NCI-H774 (cell line): ENCODE measurements around the gene CLASP1.
"Not testable (repeated sequence)": the region's sequence is repeated elsewhere in the genome, so short reads cannot be mapped to it uniquely, and the experiment has no call there.

Source experiments
- DNase-seq: peaks from one replicate; lab custom pipeline; 2025; lab: John Stamatoyannopoulos, UW

Gene CLASP1

GRCh38 chr2:121649149-121649595 is at the start of gene CLASP1:
CLASP1 (minus strand) TSS chr2:121649462; CDS start chr2:121605895, 43,567 bp downstream.
- no peak for DNase-seq

DNA sequence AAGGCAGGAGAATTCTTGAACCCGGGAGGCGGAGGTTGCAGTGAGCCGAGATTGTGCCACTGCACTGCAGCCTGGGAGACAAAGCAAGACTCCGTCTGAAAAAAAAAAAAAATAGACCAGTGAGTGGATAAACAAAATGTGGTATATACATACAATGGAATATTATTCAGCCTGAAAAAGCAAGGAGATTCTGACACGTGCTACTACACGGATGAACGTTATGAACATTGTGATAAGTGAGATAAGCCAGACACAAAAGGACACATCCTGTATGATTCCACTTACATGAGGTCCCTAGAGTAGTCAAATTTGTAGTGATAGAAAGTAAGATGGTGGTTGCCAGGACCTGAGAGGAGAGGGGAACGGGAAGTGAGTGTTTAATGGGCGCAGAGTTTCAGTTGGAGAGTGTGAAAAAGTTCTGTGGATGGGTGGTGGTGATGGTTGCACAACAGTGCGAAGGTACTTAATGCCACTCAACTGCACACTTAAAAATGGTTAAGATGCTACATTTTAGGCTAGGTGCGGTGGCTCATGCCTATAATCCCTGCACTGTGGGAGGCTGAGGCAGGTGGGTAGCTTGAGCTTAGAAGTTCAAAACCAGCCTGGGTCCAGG is 49.2 kb upstream of the CLASP1 start:
- DNase-seq: no peak

GRCh38 chr2:121697108-121697631 is 47.9 kb upstream of the CLASP1 start:
- DNase-seq: no peak

DNA sequence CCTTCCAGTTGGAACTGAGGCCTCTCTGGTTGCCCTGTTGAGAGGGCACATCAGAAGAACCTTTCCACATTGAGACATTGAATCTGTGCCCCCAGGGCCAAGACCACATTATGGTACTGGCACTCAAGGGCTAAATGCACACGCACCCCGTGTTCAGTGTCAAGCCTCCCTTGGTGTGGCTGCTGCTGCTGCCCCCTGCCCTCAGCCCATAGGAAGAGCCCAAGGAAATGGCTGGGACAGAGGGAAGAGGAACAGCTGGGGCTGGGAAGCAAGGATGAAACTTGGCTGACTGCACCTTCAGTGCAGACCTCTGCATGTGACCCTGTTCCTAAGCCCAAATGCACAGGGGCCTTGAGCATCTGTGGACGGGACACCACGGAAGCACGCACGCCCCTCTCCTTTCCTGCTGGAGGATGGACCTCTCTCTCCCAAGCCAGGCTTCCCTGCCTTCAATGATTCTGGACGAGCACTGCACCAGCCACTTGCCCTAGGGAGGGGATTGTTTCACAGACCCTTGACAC is 47.2 kb upstream of the CLASP1 start:
- no peak for DNase-seq

DNA sequence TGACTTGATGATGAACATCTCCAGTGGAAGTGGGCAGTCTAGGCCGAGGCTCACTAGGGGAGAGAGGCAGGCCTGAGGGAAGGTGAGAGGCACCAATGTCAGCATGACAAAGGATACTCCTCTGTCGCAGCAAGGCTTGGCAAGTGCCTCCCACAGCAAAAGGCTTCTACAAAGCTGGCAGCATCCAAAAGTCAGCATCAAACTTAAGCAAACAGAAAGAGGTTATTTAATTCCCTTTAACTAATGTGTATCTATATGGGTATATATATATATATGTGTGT is 45.8 kb upstream of the CLASP1 start:
- DNase-seq: no peak

GRCh38 chr2:121694398-121695170 is 45.3 kb upstream of the CLASP1 start:
- DNase-seq: no peak

GRCh38 chr2:121690572-121690971 is 41.3 kb upstream of the CLASP1 start:
- not testable (repeated sequence) for DNase-seq

DNA sequence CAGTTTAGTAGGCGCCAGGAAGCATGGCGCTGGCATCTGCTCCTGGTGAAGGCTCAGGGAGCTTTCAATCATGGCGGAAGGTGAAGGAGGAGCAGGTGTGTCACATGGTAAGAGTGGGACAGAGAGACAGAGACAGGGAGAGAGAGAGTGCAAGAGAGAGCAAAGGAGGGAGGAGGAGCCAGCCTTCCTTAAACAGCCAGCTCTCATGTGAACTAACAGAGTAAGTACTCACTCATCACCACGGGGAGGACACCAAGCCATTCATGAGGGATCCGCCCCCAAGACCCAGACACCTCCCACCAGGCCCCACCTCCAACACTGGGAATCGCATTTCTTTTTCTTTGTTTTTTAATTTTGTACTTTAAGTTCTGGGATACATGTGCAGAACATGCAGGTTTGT is 40.8 kb upstream of the CLASP1 start:
- no peak for DNase-seq

GRCh38 chr2:121689356-121689755 is 40.1 kb upstream of the CLASP1 start:
- DNase-seq: no peak

DNA sequence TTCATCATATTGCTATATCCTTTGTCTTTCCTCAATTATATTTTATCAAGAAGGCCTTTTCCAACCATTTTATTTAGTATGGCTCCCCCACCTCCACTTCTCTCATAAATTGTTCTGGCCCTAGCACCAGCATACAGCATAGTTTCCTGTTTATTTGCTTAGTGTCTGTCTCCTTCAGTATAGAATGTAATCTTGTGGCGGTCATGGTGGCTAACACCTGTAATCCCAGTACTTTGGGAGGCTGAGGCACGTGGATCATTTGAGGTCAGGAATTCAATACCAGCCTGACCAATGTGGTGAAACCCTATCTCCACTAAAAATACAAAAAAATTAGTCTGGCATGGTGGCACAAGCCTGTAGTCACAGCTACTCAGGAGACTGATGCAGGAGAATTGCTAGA is 39.6 kb upstream of the CLASP1 start:
- DNase-seq: no peak

- no peak for DNase-seq
These were observed 37.6 kb upstream of the CLASP1 start for GRCh38 chr2:121686902-121687301.

GRCh38 chr2:121686218-121686617 is 37.0 kb upstream of the CLASP1 start:
- DNase-seq: no peak

- DNase-seq: no peak
These were observed 33.4 kb upstream of the CLASP1 start for GRCh38 chr2:121682396-121683298.

DNA sequence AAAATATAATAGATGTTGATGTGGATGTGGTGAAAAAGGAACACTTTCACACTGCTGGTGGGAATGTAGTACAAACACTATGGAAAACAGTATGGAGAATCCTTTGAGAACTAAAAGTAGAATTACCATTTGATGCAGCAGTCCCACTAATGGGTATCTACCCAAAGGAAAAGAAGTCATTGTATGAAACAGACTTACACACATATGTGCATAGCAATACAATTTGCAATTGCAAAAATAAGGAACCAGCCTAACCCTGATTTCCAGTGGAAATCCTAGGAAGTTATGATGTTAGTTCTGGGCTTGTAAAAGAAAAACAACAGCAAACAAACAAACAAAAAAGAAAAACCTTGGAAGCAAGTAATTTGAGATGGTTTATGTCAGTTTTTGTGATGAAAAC is 28.6 kb upstream of the CLASP1 start:
- DNase-seq: no peak

DNA sequence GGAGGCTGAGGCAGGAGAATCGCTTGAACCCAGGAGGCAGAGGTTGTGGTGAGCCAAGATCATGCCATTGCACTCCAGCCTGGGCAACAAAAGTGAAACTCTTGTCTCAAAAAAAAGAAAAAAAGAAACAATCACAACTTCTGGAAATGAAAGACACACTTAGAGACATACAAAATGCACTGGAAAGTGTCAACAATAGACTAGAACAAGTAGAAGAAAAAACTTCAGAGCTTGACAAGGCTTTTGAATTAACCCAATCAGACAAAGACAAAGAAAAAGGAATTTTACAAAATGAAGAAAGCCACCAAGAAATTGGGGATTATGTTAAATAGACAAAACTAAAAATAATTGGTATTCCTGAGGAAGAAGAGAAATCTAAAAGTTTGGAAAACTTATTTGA is 22.4 kb upstream of the CLASP1 start:
- not testable (repeated sequence) for DNase-seq

DNA sequence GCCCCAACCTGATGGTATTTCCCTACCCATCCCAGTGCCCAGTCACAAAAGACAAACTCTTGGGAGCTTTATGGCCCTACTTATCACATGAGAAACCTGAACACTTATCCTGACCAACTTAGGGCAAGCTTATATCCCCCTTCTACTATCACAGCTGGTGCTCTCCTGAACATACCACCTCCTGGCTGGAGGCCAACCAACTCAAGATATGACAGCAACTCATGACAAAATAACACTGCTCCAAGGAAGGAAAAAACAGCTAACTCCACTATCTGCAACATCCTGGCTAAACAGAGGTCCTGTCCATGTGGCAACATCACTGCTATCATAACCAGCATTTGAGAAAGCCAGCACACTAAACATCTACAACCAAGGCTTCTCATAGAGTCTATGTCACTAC is 20.9 kb upstream of the CLASP1 start:
- no peak for DNase-seq

DNA sequence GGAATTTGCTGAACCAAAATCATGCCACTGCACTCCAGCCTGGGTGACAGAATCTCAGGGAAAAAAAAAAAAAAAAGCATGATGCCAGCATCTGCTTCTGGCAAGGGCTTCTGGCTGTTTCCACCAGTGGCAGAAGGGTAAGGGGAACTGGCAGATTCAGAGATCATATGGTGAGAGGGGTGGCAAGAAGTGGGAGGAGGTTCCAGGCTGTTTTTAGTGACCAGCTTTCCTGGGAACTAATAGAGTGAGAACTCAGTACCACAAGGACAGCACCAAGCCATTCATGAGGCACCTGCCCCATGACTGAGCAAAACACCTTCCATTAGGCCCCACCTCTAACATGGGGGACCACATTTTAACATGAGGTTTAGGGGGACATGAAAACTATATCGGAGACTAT is 18.4 kb upstream of the CLASP1 start:
- DNase-seq: no peak

GRCh38 chr2:121666042-121666441 is 16.8 kb upstream of the CLASP1 start:
- no peak for DNase-seq

DNA sequence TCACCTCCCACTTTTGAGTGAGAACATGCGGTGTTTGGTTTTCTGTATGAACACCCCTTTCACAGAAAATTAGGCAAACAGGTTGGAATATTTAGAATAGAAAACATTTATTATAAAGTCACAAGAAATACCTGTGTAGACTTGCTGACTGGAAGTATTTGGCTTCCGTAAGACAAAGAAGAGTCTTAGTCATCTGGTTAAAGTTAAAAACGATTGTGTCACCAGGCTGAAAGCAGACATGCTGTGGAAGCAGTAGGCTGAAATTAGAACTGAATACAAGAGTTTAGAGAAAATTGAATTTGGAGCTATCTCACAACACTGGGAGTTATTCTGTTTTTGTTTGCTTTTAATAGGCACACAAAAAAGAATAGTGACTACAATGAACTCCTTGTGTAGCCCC is 16.2 kb upstream of the CLASP1 start:
- no peak for DNase-seq

GRCh38 chr2:121664713-121665112 is 15.5 kb upstream of the CLASP1 start:
- no peak for DNase-seq

GRCh38 chr2:121664086-121664485 is 14.8 kb upstream of the CLASP1 start:
- no peak for DNase-seq

DNA sequence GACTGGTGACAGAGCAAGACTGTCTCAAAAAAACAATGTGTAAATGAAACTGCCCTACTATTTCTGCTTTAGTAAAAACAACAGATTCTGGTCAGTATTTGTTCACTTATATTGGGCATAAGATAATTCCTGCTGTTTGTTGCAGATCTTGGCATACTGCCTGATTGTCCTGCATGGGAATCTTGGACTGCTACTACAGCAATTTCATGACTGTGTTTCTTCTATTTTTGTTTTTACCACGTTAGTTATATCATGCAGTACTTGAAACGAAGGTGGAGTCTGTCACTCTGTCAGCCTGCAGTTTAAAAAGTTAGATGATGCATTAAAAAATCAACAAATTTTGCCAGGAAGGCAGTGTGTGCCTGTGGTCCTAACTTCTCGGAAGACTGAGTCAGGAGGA is 14.2 kb upstream of the CLASP1 start:
- no peak for DNase-seq
